Panc1 (cell line): Measurements from ENCODE around the gene LMO1. TPM values are rescaled to one million over a fixed set of nuclear protein-coding genes. Genes with fewer than 3 reads are reported as not detected.
A peak's percentile ranks its signal among the peaks of the same experiment; 100 is the strongest.

ENCODE experiments used
- ATAC-seq: fragments of 200-7000 bp; cut with Tn5 transposase; 2 replicates; pipeline ENCODE4 v1.9.1; 2020; ENCODE audit warnings: mild to moderate bottlenecking, moderate library complexity
- Bru-seq: library from RNA; stranded (reverse); fragments of 400-500 nt; gene quantifications from one replicate; lab custom pipeline; 2021; lab: Mats Ljungman, UMichigan
- BruChase-seq, 2 experiments: library from RNA; stranded (reverse); fragments of 400-500 nt; gene quantifications; one replicate each; lab custom pipeline; 2021; lab: Mats Ljungman, UMichigan
- BruUV-seq: library from RNA; stranded (reverse); fragments of 400-500 nt; replicated peaks from 2 replicates; lab custom pipeline; 2021; lab: Mats Ljungman, UMichigan
- CTCF ChIA-PET: fragments of 300-600 bp; sonication (Branson Sonifier 250); formaldehyde crosslinking; loops from one replicate; lab custom pipeline; 2022; ENCODE audit warnings: antibody characterized with exemption; lab: Charles Lee
- POLR2A ChIA-PET: fragments of 300-600 bp; sonication (Branson Sonifier 250); formaldehyde crosslinking; loops from one replicate; lab custom pipeline; 2022; ENCODE audit warnings: antibody characterized with exemption; lab: Charles Lee
- DNase-seq: peaks from one replicate; pipeline ENCODE4 v3.0.0-alpha.2; 2010; ENCODE audit warnings: low read depth, low spot score
- H3K27ac ChIP-seq: 2 replicates; pipeline ENCODE4 v1.5.1; 2011; ENCODE audit warnings: mild to moderate bottlenecking, low read length, inconsistent platforms
- H3K27me3 ChIP-seq: fragments of 200-500 bp; sonication (Bioruptor generic); 2 replicates; pipeline ENCODE4 v1.6.0; 2014; ENCODE audit warnings: low read length, inconsistent platforms; ENCODE audit not compliant: control insufficient read depth, insufficient read depth
- H3K36me3 ChIP-seq: fragments of 200-500 bp; sonication (Bioruptor generic); 2 replicates; pipeline ENCODE4 v1.5.1; 2014; ENCODE audit warnings: inconsistent platforms, mild to moderate bottlenecking, low read length, moderate library complexity; ENCODE audit not compliant: control insufficient read depth, insufficient read depth
- H3K4me1 ChIP-seq: 2 replicates; pipeline ENCODE4 v1.5.1; 2011; ENCODE audit warnings: inconsistent platforms, mild to moderate bottlenecking, low read length, moderate library complexity; ENCODE audit not compliant: control insufficient read depth, insufficient read depth
- H3K4me3 ChIP-seq, 2 experiments: 2 replicates each; pipeline ENCODE4 v1.5.1; 2011 to 2012; ENCODE audit warnings: low read depth in 2 of 2, low read length in 2 of 2, mild to moderate bottlenecking in 2 of 2, inconsistent platforms in 1 of 2, moderate library complexity in 1 of 2
- H3K9me3 ChIP-seq: fragments of 200-500 bp; sonication (Bioruptor generic); 2 replicates; pipeline ENCODE4 v1.5.1; 2014; ENCODE audit warnings: low read depth, mild to moderate bottlenecking, inconsistent platforms, low read length, moderate library complexity; ENCODE audit not compliant: control insufficient read depth, insufficient read depth
- POLR2AphosphoS5 ChIP-seq: IDR thresholded peaks from 2 replicates; pipeline ENCODE4 v1.6.1; 2012; ENCODE audit warnings: mild to moderate bottlenecking, low read depth, low read length, moderate library complexity
- REST ChIP-seq, 2 experiments: IDR thresholded peaks; 2 replicates each; pipeline ENCODE4 v1.6.1; 2011 to 2012; ENCODE audit warnings: low read depth in 2 of 2, control low read depth in 1 of 2, low read length in 1 of 2, mild to moderate bottlenecking in 1 of 2, moderate library complexity in 1 of 2; ENCODE audit not compliant: insufficient read depth in 1 of 2
- SIN3A ChIP-seq: IDR thresholded peaks from 2 replicates; pipeline ENCODE4 v1.6.1; 2012; ENCODE audit warnings: low read depth, mild to moderate bottlenecking, low read length, moderate library complexity, borderline replicate concordance; ENCODE audit not compliant: insufficient read depth
- TCF7L2 ChIP-seq: IDR thresholded peaks from 2 replicates; pipeline ENCODE4 v1.6.1; 2011; ENCODE audit warnings: mild to moderate bottlenecking, low read depth, low read length, inconsistent platforms
- in situ Hi-C: cut with HindIII; loops from 2 replicates; pipeline ENCODE4 v1.10.0; 2016; ENCODE audit warnings: low sequenced_read_pairs, low pct_unique_long_range_greater_than_20kb
- intact Hi-C: fragments of 100-400 bp; cut with micrococcal nuclease; formaldehyde crosslinking; loops from one replicate; pipeline ENCODE4 v1.10.0; 2022; ENCODE audit not compliant: unreplicated experiment
- long read RNA-seq: library from polyadenylated mRNA; unstranded; transcript quantifications from one replicate; pipeline ENCODE4 v2.0.0, GENCODE V29; 2021; ENCODE audit not compliant: unreplicated experiment
- polyA plus RNA-seq: library from polyadenylated mRNA; unstranded; fragments of >200 nt; gene quantifications from one replicate; pipeline ENCODE4 v1.2.1, GENCODE V29; 2012; ENCODE audit warnings: missing spikeins; ENCODE audit not compliant: insufficient read length
- total RNA-seq: library from RNA; stranded (reverse); gene quantifications from one replicate; pipeline ENCODE4 v1.2.1, GENCODE V29; 2021; ENCODE audit not compliant: unreplicated experiment
- TF ChIP-seq, protein P1 (sequence below): fragments of 450-650 bp; IDR thresholded peaks from 2 replicates; pipeline ENCODE4 v1.5.1; 2017; ENCODE audit warnings: mild to moderate bottlenecking

LMO1 gene
- total RNA-seq (not detected), Bru-seq, nascent RNA (percentile 18 among the genes with signal in this experiment), BruChase-seq, experiment 1, labeled RNA remaining after a 2-hour chase (percentile 23 among the genes with signal in this experiment), BruChase-seq, experiment 2, labeled RNA remaining after a 6-hour chase (percentile 21 among the genes with signal in this experiment)
- polyA plus RNA-seq: not detected
- long read RNA-seq: 0 reads

DNA sequence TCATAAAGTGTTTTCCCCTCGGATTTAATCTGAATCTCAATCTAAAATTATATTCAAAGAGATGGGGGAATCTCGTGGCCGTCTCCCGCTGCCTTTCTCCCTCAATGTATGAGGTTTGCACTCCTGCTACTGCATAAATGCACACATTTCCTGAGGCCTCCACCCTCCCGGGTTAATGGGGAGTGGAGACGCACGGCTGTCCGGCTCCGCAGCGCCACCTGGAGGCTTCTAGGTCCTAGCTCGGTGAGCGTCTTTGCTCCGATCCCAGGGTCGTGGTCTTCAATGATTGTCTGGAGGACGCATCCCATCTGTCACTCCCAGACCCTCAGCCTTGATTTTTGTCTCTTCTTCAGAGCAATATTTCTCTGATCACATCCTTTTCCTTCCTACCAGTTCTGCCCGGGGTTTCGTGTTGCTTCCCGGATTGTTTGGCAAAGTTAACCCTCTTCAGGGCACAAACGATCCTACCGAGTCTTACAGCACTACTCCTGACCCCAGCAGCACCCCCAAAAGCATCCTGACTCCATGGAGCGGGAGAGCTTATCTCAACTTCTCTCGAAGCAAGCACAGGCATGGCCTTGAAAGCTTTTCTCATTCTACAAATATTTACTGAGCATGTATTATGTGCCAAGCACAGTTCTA, at the start of gene LMO1:
Gene LMO1, minus strand, starts transcription at position 110 of the 642 bp plus-strand sequence. CDS start 516 bp downstream, outside the sequence.
- intact Hi-C loops (loop anchor here (1.0 to 10.0 kb wide), 2 partner anchors 39 to 259 kb away; no protein-coding TSS in a partner anchor), in situ Hi-C loops (no loop called here)
- no peaks in the 10 kb centered on the region for H3K36me3 ChIP-seq
- ATAC-seq (peak; percentile 83), DNase-seq (peak; percentile 54)
- BruUV-seq: no TSS peak
- H3K9me3 ChIP-seq: no peaks in the 10 kb centered on the region
- no peak within 1 kb of the TSS for H3K27ac ChIP-seq
- TF ChIP-seq, protein P1, sequence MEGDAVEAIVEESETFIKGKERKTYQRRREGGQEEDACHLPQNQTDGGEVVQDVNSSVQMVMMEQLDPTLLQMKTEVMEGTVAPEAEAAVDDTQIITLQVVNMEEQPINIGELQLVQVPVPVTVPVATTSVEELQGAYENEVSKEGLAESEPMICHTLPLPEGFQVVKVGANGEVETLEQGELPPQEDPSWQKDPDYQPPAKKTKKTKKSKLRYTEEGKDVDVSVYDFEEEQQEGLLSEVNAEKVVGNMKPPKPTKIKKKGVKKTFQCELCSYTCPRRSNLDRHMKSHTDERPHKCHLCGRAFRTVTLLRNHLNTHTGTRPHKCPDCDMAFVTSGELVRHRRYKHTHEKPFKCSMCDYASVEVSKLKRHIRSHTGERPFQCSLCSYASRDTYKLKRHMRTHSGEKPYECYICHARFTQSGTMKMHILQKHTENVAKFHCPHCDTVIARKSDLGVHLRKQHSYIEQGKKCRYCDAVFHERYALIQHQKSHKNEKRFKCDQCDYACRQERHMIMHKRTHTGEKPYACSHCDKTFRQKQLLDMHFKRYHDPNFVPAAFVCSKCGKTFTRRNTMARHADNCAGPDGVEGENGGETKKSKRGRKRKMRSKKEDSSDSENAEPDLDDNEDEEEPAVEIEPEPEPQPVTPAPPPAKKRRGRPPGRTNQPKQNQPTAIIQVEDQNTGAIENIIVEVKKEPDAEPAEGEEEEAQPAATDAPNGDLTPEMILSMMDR: peak; percentile 99
- no peak for TF ChIP-seq SIN3A
- H3K4me1 ChIP-seq: peaks cover 12% of the 10 kb centered on the region
- peak within 1 kb of the TSS; percentile 28 to 49 for H3K4me3 ChIP-seq
- CTCF ChIA-PET: interaction anchor here (0.6 to 1.6 kb wide), 17 partner anchors 9 to 730 kb away, joined by 3 to 14 read pairs (median 4); no protein-coding TSS in a partner anchor
- H3K27me3 ChIP-seq: peaks cover 34% of the 10 kb centered on the region
- POLR2A ChIA-PET: interaction anchor here (0.7 kb wide), 1 partner anchor 69 kb away, joined by 8 read pairs; no protein-coding TSS in a partner anchor

DNA sequence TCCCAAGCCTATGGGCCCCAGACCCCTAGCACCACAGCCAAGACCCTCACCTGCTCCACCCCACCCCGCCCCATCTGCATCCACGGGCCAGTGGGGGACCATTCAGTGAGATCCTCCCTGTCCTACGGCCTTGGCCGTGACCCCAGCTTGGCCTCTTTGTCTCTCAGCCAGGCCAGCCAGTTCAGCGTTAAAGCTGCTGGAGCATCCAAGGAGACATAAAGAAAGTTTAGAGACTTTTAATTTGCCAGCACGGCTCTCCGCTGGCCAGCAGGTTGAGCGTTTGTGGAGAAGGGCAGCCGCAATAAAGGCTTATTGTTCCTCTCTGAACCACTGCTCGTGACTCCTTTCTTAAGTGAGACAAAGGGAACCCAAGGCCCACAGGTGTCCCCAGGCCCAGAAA, 49.3 kb upstream of the LMO1 start:
- in situ Hi-C loops: no loop called here
- no peak for DNase-seq
- no peak for TF ChIP-seq REST (IDR thresholded peaks at IDR 0.05; ENCODE audit: insufficient read depth in 1 of 2, low read depth in 2 of 2, low read length in 1 of 2)
- H3K27me3 ChIP-seq: peaks cover 11% of the 10 kb centered on the region
- no peaks in the 10 kb centered on the region for H3K36me3 ChIP-seq
- ChIA-PET CTCF (no interaction called here), POLR2A (no interaction called here)
- no peak overlapping the region for H3K4me3 ChIP-seq
- H3K4me1 ChIP-seq: no peaks in the 10 kb centered on the region
- ATAC-seq: no peak
- BruUV-seq: no TSS peak
- no peak overlapping the region for H3K27ac ChIP-seq
- intact Hi-C loops: loop anchor here (10.0 kb wide), 1 partner anchor 88 kb away; no protein-coding TSS in a partner anchor
- H3K9me3 ChIP-seq: no peaks in the 10 kb centered on the region

GRCh38 chr11:8311366-8311765, 47.7 kb upstream of the LMO1 start:
- Histone ChIP-seq H3K36me3 (no peaks in the 10 kb centered on the region), H3K4me3 (no peak overlapping the region), H3K9me3 (no peaks in the 10 kb centered on the region), H3K27me3 (0 out of 2 replicates have a peak, but pooled peaks cover 4% of the 10 kb centered on the region), H3K4me1 (no peaks in the 10 kb centered on the region), H3K27ac (no peak overlapping the region)
- intact Hi-C loops: loop anchor here (10.0 kb wide), 1 partner anchor 87 kb away; no protein-coding TSS in a partner anchor
- TF ChIP-seq POLR2AphosphoS5 (no peak), REST (IDR thresholded peaks at IDR 0.05; ENCODE audit: insufficient read depth in 1 of 2, low read depth in 2 of 2, low read length in 1 of 2) (no peak), TCF7L2 (no peak), SIN3A (no peak)
- TF ChIP-seq, protein P1: no peak
- in situ Hi-C loops: no loop called here
- CTCF ChIA-PET: no interaction called here
- ATAC-seq (no peak), DNase-seq (no peak)
- BruUV-seq: no TSS peak
- POLR2A ChIA-PET: no interaction called here
